ENCODE data around the gene GTF2H4. TPM values are rescaled to one million over a fixed set of nuclear protein-coding genes. Genes with fewer than 3 reads are reported as not detected.

The GTF2H4 gene
- total and polyA plus RNA-seq, 9 donors, result 5.6 to 43.9 (median 25.0) TPM

DNA sequence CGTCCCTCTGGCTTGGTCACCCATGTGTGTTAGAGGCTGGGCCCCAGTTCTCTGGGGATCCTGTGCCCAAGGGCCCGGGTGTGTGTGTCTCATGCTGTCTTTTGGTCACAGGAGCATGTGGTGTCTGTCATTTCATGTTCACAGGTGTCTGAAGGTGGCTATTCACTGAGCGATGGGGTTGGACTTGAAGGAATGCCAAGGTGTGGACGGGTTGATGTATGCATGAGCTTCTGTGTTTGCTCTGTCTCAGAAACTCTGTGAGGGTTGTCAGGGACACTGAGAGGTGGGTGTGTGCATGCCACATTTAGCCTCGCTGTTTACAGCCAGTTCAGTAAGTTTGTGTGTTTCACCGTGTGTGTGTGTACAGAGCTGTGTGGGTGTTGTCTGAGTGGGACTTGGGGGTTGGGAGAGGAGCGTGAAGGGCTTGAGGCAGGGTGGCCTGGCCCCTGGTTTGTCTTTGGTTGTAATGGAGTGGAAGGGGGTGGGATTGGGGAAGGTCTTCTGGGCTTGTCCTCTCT lies 22.5 kb upstream of the GTF2H4 start:
- no peaks in the 10 kb centered on the region for H3K27me3 ChIP-seq
- H3K27ac ChIP-seq, result peak overlapping the region; percentile 87 to 97
- TF ChIP-seq EP300 (IDR thresholded peaks at IDR 0.05), result no peak
- TF ChIP-seq, protein P1, sequence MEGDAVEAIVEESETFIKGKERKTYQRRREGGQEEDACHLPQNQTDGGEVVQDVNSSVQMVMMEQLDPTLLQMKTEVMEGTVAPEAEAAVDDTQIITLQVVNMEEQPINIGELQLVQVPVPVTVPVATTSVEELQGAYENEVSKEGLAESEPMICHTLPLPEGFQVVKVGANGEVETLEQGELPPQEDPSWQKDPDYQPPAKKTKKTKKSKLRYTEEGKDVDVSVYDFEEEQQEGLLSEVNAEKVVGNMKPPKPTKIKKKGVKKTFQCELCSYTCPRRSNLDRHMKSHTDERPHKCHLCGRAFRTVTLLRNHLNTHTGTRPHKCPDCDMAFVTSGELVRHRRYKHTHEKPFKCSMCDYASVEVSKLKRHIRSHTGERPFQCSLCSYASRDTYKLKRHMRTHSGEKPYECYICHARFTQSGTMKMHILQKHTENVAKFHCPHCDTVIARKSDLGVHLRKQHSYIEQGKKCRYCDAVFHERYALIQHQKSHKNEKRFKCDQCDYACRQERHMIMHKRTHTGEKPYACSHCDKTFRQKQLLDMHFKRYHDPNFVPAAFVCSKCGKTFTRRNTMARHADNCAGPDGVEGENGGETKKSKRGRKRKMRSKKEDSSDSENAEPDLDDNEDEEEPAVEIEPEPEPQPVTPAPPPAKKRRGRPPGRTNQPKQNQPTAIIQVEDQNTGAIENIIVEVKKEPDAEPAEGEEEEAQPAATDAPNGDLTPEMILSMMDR (IDR thresholded peaks at IDR 0.05), result no peak
- no peaks in the 10 kb centered on the region for H3K9me3 ChIP-seq
- peak overlapping the region; percentile 82 for H3K4me3 ChIP-seq
- H3K4me1 ChIP-seq (ENCODE audit: insufficient read depth), result peaks cover 16% of the 10 kb centered on the region
- H3K36me3 ChIP-seq, result no peaks in the 10 kb centered on the region
- no peak for DNase-seq
- WGBS, 3 donors, result 6 to 13% (median 9%) methylated on average over 7 of the region's 7 CpGs
- intact Hi-C loops (cut with DNase I), result loop anchor here in 3 of 4 donors (10.0 kb wide), 2 partner anchors 141 to 201 kb away; partner anchors contain the start of genes FLOT1 (in 2 of the 3), IER3 (in 2 of the 3) and PPP1R18 (in 2 of the 3)

DNA sequence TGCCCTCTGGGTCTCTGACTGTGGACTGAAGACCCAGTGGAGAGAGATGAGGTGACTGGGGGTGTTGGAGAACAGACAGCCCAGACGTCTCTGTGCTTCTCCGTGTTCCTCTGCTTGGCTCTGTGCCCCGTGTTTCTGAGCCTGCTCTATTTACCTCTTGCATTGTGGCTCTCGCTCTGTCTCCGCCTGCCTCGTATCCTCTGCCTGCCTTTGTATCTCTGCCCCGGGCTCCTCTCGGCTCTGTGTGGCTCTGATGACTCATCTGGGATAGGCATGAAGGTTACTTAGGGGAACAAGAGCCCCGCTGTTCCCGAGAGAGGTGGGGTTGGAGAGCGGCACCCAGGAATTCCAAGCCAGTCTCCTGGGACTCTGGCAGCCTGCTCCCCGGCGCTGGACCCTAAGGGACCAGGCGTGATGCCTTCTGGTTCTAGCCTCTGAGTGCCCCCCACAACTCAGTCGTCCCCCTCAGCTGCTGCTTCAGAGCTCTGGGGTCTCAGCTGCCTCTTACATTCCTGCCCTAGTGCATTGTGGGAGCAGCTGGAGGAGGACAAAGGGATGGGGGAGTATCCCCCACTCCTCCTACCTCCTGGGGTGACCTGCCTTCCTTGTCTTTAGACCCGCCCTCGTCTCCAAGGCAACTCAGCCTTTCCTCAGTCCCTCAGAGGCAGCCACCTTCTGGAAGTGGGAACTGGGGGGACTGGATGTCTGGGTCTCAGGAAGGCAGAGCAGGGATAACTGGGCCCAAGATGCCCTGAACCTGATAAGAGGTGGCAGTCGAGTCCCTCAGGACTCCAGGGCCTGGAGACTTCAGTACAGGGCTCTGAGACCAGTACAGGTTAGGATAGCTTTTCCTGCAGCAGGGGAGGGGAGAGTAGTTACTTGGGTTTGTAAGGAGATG lies 21.8 kb upstream of the GTF2H4 start:
- peak overlapping the region; percentile 87 to 97 for H3K27ac ChIP-seq

DNA sequence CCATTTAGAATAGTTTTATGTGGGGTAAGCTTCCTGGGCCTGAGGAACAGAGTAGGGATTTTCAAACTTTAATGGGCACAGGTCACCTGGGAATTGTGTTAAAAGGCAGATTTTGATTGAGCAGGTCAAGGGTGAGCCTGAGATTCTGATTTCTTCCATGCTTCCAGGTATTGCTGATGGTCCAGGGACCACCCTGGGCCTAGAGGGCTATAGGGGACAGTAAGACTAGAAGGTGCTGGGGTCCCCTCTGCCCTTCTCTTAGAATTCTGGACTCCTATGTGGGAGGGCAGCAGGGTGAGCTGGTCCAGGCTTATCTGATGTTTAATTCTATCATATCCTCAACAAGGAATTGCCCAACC lies 21.1 kb upstream of the GTF2H4 start:
- peaks cover 15% of the 10 kb centered on the region for H3K4me1 ChIP-seq (ENCODE audit: insufficient read depth)
- H3K27ac ChIP-seq, result peak overlapping the region in 1 of 2 donors; percentile 97
- H3K36me3 ChIP-seq, result no peaks in the 10 kb centered on the region
- no peaks in the 10 kb centered on the region for H3K27me3 ChIP-seq
- H3K9me3 ChIP-seq, result no peaks in the 10 kb centered on the region
- TF ChIP-seq EP300 (IDR thresholded peaks at IDR 0.05), result no peak
- H3K4me3 ChIP-seq, result no peak overlapping the region
- no peak for DNase-seq
- intact Hi-C loops (cut with DNase I), result loop anchor here in 3 of 4 donors (10.0 kb wide), 2 partner anchors 142 to 202 kb away; partner anchors contain the start of genes FLOT1 (in 2 of the 3), IER3 (in 2 of the 3) and PPP1R18 (in 2 of the 3)

More for the DNA sequence above, 21.8 kb upstream of the GTF2H4 start:
- peak overlapping the region; percentile 82 for H3K4me3 ChIP-seq
- 7 to 13% (median 9%) methylated on average over 17 to 18 of the region's 18 CpGs for WGBS, 3 donors
- TF ChIP-seq, protein P1 (IDR thresholded peaks at IDR 0.05), result no peak
- TF ChIP-seq EP300 (IDR thresholded peaks at IDR 0.05) (no peak), POLR2A (IDR thresholded peaks at IDR 0.05) (no peak)
- no peaks in the 10 kb centered on the region for H3K27me3 ChIP-seq
- peak; percentile 75 to 82 (median 78) for DNase-seq
- intact Hi-C loops (cut with DNase I), result loop anchor here in 3 of 4 donors (10.0 kb wide), 2 partner anchors 141 to 201 kb away; partner anchors contain the start of genes FLOT1 (in 2 of the 3), IER3 (in 2 of the 3) and PPP1R18 (in 2 of the 3)
- no peaks in the 10 kb centered on the region for H3K9me3 ChIP-seq
- no peaks in the 10 kb centered on the region for H3K36me3 ChIP-seq
- peaks cover 16% of the 10 kb centered on the region for H3K4me1 ChIP-seq (ENCODE audit: insufficient read depth)

- WGBS, 3 donors, result 46 to 59% (median 53%) methylated on average over 6 of the region's 6 CpGs
- H3K4me1 ChIP-seq (ENCODE audit: insufficient read depth), result peaks cover 10% of the 10 kb centered on the region
- no peak overlapping the region for H3K4me3 ChIP-seq
- H3K36me3 ChIP-seq, result no peaks in the 10 kb centered on the region
- intact Hi-C loops (cut with DNase I), result loop anchor here in 3 of 4 donors (10.0 kb wide), 2 partner anchors 143 to 203 kb away; partner anchors contain the start of genes FLOT1 (in 2 of the 3), IER3 (in 2 of the 3) and PPP1R18 (in 2 of the 3)
- no peaks in the 10 kb centered on the region for H3K27me3 ChIP-seq
- DNase-seq, result no peak
- TF ChIP-seq EP300 (IDR thresholded peaks at IDR 0.05) (no peak), POLR2A (IDR thresholded peaks at IDR 0.05) (no peak)
- TF ChIP-seq, protein P1 (IDR thresholded peaks at IDR 0.05), result no peak
- H3K9me3 ChIP-seq, result no peaks in the 10 kb centered on the region
- no peak overlapping the region for H3K27ac ChIP-seq
Measured at GRCh38 chr6:30887901-30888815, 19.8 kb upstream of the GTF2H4 start.

All from ovary (tissue), 9 donors.